Calu3 (cell line): ENCODE measurements around the gene P2RY2. TPM values are rescaled to one million over a fixed set of nuclear protein-coding genes. Genes with fewer than 3 reads are reported as not detected.

Experiments used
- Bru-seq: library from RNA; stranded (reverse); fragments of 400-500 nt; gene quantifications from one replicate; lab custom pipeline; 2021; lab: Mats Ljungman, UMichigan
- BruChase-seq, 2 experiments: library from RNA; stranded (reverse); fragments of 400-500 nt; gene quantifications; one replicate each; lab custom pipeline; 2021; lab: Mats Ljungman, UMichigan
- BruUV-seq: library from RNA; stranded (reverse); fragments of 400-500 nt; replicated peaks from 2 replicates; lab custom pipeline; 2021; lab: Mats Ljungman, UMichigan
- CTCF ChIA-PET: fragments of 300-600 bp; sonication (Branson Sonifier 250); formaldehyde crosslinking; loops from one replicate; lab custom pipeline; 2022; ENCODE audit warnings: antibody characterized with exemption; lab: Charles Lee
- DNase-seq: peaks from one replicate; pipeline ENCODE4 v3.0.0; 2022
- H3K27ac Mint-ChIP-seq: one replicate; pipeline ENCODE4 v1.8.0; 2022; ENCODE audit warnings: mixed read lengths; ENCODE audit not compliant: unreplicated experiment
- H3K27me3 Mint-ChIP-seq: one replicate; pipeline ENCODE4 v1.8.0; 2022; ENCODE audit warnings: mixed read lengths; ENCODE audit not compliant: unreplicated experiment
- H3K36me3 Mint-ChIP-seq: one replicate; pipeline ENCODE4 v1.8.0; 2022; ENCODE audit warnings: mild to moderate bottlenecking, moderate library complexity, mixed read lengths; ENCODE audit not compliant: insufficient read depth, unreplicated experiment
- H3K4me1 Mint-ChIP-seq: one replicate; pipeline ENCODE4 v1.8.0; 2022; ENCODE audit warnings: mild to moderate bottlenecking, low read depth, mixed read lengths; ENCODE audit not compliant: unreplicated experiment
- H3K4me3 Mint-ChIP-seq: one replicate; pipeline ENCODE4 v1.8.0; 2022; ENCODE audit warnings: mild to moderate bottlenecking, low read depth, moderate library complexity, mixed read lengths; ENCODE audit not compliant: unreplicated experiment
- H3K9me3 Mint-ChIP-seq: one replicate; pipeline ENCODE4 v1.8.0; 2022; ENCODE audit warnings: low read depth, mixed read lengths; ENCODE audit not compliant: unreplicated experiment
- CTCF ChIP-seq: fragments of 200-600 bp; IDR thresholded peaks from one replicate; pipeline ENCODE4 v1.8.0; 2022; ENCODE audit warnings: antibody characterized with exemption; ENCODE audit not compliant: unreplicated experiment
- intact Hi-C: fragments of 100-400 bp; cut with micrococcal nuclease; formaldehyde crosslinking; loops from one replicate; pipeline ENCODE4 v1.10.0; 2022; ENCODE audit not compliant: unreplicated experiment
- long read RNA-seq: library from polyadenylated mRNA; stranded (forward); transcript quantifications from one replicate; pipeline ENCODE4 v2.0.0, GENCODE V29; 2022
- total RNA-seq: library from RNA; stranded (reverse); gene quantifications from 2 replicates; pipeline ENCODE4 v1.2.3, GENCODE V29; 2022

P2RY2 gene
- 1.6 and 2.3 TPM in 2 replicates for total RNA-seq
- Bru-seq, nascent RNA, result percentile 26 among the genes with signal in this experiment
- percentile 25 among the genes with signal in this experiment for BruChase-seq, experiment 1, labeled RNA remaining after a 6-hour chase
- percentile 31 among the genes with signal in this experiment for BruChase-seq, experiment 2, labeled RNA remaining after a 2-hour chase
- long read RNA-seq, partial matches to known transcripts, result 1 of 5 reads
- long read RNA-seq, other reads (novel, unspliced or antisense), result 1 of 5 reads

- TF ChIP-seq CTCF, result peak; percentile 67
- CTCF ChIA-PET, result interaction anchor here (0.6 to 1.3 kb wide), 3 partner anchors 25 to 1249 kb away, joined by 3 to 5 read pairs (median 3); partner anchors contain the start of gene KCNE3
- Mint-ChIP-seq H3K4me3 (peak within 1 kb of the TSS; percentile 73), H3K27ac (no peak within 1 kb of the TSS), H3K36me3 (no peaks in the 10 kb centered on the region), H3K9me3 (no peaks in the 10 kb centered on the region), H3K27me3 (peaks cover 18% of the 10 kb centered on the region), H3K4me1 (no peaks in the 10 kb centered on the region)
- no TSS peak for BruUV-seq
- intact Hi-C loops, result no loop called here
- peak; percentile 82 for DNase-seq
Measured at GRCh38 chr11:73218106-73218829, at the start of gene P2RY2. Gene P2RY2, plus strand, starts transcription at chr11:73218281. Its CDS starts 15,879 bp downstream, at chr11:73234160.

GRCh38 chr11:73168925-73169579, 49.0 kb upstream of the P2RY2 start:
- Mint-ChIP-seq H3K4me3 (no peak overlapping the region), H3K27ac (peak overlapping the region; percentile 5), H3K27me3 (peaks cover 28% of the 10 kb centered on the region), H3K4me1 (no peaks in the 10 kb centered on the region), H3K36me3 (no peaks in the 10 kb centered on the region), H3K9me3 (no peaks in the 10 kb centered on the region)
- intact Hi-C loops, result no loop called here
- CTCF ChIA-PET, result interaction anchor here (0.6 to 1.0 kb wide), 2 partner anchors 8 to 656 kb away, joined by 3 read pairs; no protein-coding TSS in a partner anchor
- no TSS peak for BruUV-seq
- no peak for DNase-seq
- TF ChIP-seq CTCF, result no peak

- no peaks in the 10 kb centered on the region for H3K9me3 Mint-ChIP-seq
- CTCF ChIA-PET, result interaction anchor here (0.7 kb wide), 1 partner anchor 8 kb away, joined by 4 read pairs; no protein-coding TSS in a partner anchor
- H3K36me3 Mint-ChIP-seq, result no peaks in the 10 kb centered on the region
- no TSS peak for BruUV-seq
- DNase-seq, result no peak
- intact Hi-C loops, result loop anchor here (10.0 kb wide), 1 partner anchor 445 kb away; no protein-coding TSS in a partner anchor
- H3K27ac Mint-ChIP-seq, result no peak overlapping the region
- no peak overlapping the region for H3K4me3 Mint-ChIP-seq
- peaks cover 28% of the 10 kb centered on the region for H3K27me3 Mint-ChIP-seq
- TF ChIP-seq CTCF, result no peak
- no peaks in the 10 kb centered on the region for H3K4me1 Mint-ChIP-seq
Measured at GRCh38 chr11:73170140-73170539, 47.9 kb upstream of the P2RY2 start.

GRCh38 chr11:73171436-73172161, 46.5 kb upstream of the P2RY2 start:
- no peak for DNase-seq
- TF ChIP-seq CTCF, result no peak
- no peak overlapping the region for H3K27ac Mint-ChIP-seq
- H3K4me3 Mint-ChIP-seq, result no peak overlapping the region
- intact Hi-C loops, result loop anchor here (10.0 kb wide), 1 partner anchor 447 kb away; no protein-coding TSS in a partner anchor
- no peaks in the 10 kb centered on the region for H3K4me1 Mint-ChIP-seq
- H3K9me3 Mint-ChIP-seq, result no peaks in the 10 kb centered on the region
- H3K27me3 Mint-ChIP-seq, result peaks cover 28% of the 10 kb centered on the region
- no peaks in the 10 kb centered on the region for H3K36me3 Mint-ChIP-seq
- BruUV-seq, result no TSS peak
- CTCF ChIA-PET, result no interaction called here
